ENCODE data around the gene CD99. TPM values are rescaled to one million over a fixed set of nuclear protein-coding genes. Genes with fewer than 3 reads are reported as not detected.

Gene CD99, protein sequence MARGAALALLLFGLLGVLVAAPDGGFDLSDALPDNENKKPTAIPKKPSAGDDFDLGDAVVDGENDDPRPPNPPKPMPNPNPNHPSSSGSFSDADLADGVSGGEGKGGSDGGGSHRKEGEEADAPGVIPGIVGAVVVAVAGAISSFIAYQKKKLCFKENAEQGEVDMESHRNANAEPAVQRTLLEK
- total RNA-seq (2021; fragmentation: NEBNext Ultra II Directional; extraction: Animal tissue kit (Norgen Biotek cat#: 25700)) = 100 to 1,000 TPM; 526 to 610 (median 584) TPM
- long read RNA-seq, transcript CD99-205 (10 exons, 1,291 nt) = major isoform, 695 of 858 reads
- long read RNA-seq, transcript CD99-208 (9 exons, 842 nt) = minor isoform, 7 of 858 reads
- long read RNA-seq, transcript CD99-204 (9 exons, 892 nt) = minor isoform, 10 of 858 reads
- long read RNA-seq, transcript CD99-212 (10 exons, 1,089 nt) = minor isoform, 58 of 858 reads
- long read RNA-seq, partial matches to known transcripts = 49 of 858 reads
- long read RNA-seq, other reads (novel, unspliced or antisense) = 36 of 858 reads

DNA sequence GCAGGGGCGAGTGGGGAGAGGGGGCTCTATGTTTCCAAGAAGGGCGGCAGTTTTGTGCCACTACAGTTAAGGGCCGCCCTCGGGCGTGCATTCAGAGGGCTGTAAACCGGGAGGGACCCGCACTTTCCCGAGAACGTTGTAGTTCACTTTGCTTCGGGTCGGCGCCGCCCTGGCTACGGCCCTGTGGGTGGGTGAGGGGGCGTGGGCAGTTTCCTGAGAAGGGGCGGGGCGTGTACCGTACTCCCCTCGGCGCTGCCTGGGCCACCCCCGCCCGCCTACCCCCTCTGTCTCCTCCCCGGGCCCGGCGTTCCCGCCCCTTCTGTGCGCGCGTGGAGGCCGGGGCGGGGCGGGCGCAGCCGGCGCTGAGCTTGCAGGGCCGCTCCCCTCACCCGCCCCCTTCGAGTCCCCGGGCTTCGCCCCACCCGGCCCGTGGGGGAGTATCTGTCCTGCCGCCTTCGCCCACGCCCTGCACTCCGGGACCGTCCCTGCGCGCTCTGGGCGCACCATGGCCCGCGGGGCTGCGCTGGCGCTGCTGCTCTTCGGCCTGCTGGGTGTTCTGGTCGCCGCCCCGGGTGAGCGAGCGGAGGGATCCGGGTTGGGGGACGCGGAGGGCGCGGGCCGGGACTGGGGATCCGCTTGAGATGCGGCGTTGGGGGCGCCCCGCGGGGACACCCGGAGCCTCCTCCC, at the start of gene CD99:
CD99 (plus strand) TSS at position 440 of the 687 bp plus-strand sequence; CDS start at position 506, 66 bp downstream.
- peaks cover 36% of the 10 kb centered on the region for H3K4me1 Mint-ChIP-seq (ENCODE audit: low read depth)
- H3K4me3 Mint-ChIP-seq = peak within 1 kb of the TSS; percentile 99
- peaks cover 33% of the 10 kb centered on the region for H3K36me3 Mint-ChIP-seq (ENCODE audit: low read depth)
- peak; percentile 67 for DNase-seq
- TF ChIP-seq, protein P1, sequence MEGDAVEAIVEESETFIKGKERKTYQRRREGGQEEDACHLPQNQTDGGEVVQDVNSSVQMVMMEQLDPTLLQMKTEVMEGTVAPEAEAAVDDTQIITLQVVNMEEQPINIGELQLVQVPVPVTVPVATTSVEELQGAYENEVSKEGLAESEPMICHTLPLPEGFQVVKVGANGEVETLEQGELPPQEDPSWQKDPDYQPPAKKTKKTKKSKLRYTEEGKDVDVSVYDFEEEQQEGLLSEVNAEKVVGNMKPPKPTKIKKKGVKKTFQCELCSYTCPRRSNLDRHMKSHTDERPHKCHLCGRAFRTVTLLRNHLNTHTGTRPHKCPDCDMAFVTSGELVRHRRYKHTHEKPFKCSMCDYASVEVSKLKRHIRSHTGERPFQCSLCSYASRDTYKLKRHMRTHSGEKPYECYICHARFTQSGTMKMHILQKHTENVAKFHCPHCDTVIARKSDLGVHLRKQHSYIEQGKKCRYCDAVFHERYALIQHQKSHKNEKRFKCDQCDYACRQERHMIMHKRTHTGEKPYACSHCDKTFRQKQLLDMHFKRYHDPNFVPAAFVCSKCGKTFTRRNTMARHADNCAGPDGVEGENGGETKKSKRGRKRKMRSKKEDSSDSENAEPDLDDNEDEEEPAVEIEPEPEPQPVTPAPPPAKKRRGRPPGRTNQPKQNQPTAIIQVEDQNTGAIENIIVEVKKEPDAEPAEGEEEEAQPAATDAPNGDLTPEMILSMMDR (IDR thresholded peaks at IDR 0.05) = 0 out of 2 replicates have a peak, but pooled peaks have one; percentile 24
- H3K9me3 Mint-ChIP-seq = no peaks in the 10 kb centered on the region
- H3K27ac Mint-ChIP-seq = peak within 1 kb of the TSS; percentile 97
- H3K27me3 Mint-ChIP-seq (ENCODE audit: insufficient read depth) = peaks cover 4% of the 10 kb centered on the region

DNA sequence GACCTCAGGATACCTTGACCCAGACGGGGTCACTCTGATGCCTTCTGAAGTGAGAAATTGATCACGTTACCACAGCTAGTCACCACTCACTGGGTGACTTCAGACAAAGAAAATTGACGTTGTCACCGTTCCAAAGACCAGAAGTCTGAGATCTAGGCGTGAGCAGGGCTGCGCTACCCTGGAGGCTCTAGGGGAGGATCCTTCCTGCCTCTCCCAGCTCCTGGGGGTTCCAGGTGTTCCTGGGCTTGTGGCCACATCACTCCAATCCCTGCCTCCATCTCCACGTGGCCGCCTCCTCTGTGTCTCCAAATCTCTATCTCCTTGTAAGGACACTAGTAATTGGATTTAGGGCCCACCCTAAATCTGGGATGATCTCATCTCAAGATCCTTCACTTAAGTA, 48.9 kb upstream of the CD99 start:
- Mint-ChIP-seq H3K27ac (no peak overlapping the region), H3K9me3 (no peaks in the 10 kb centered on the region), H3K36me3 (ENCODE audit: low read depth) (peaks cover 13% of the 10 kb centered on the region), H3K27me3 (ENCODE audit: insufficient read depth) (no peaks in the 10 kb centered on the region), H3K4me1 (ENCODE audit: low read depth) (no peaks in the 10 kb centered on the region), H3K4me3 (no peak overlapping the region)
- no peak for DNase-seq
- TF ChIP-seq, protein P1 (IDR thresholded peaks at IDR 0.05) = no peak

DNA sequence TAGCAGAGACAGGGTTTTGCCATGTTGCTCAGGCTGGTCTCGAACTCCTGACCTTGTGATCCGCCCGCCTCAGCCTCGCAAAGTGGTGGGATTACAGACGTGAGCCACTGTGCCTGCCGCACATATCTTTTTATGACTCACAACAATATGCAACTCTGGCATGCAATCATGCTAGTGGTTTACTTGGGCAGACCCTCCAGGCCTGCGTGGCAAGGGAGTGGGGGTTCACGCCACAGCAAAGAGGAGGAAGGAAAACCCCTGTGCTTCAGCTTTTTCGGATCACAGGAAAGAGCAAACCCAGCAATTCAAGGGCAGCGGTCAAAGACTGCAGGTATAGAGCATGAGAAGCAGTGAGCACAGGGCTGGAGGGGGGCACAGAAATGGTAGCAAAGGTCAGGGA, 48.3 kb upstream of the CD99 start:
- no peaks in the 10 kb centered on the region for H3K9me3 Mint-ChIP-seq
- no peak overlapping the region; the same call in 1 of the 2 replicates for H3K27ac Mint-ChIP-seq
- no peaks in the 10 kb centered on the region for H3K27me3 Mint-ChIP-seq (ENCODE audit: insufficient read depth)
- peaks cover 13% of the 10 kb centered on the region for H3K36me3 Mint-ChIP-seq (ENCODE audit: low read depth)
- H3K4me3 Mint-ChIP-seq = no peak overlapping the region
- TF ChIP-seq, protein P1 (IDR thresholded peaks at IDR 0.05) = no peak
- H3K4me1 Mint-ChIP-seq (ENCODE audit: low read depth) = no peaks in the 10 kb centered on the region
- DNase-seq = no peak

DNA sequence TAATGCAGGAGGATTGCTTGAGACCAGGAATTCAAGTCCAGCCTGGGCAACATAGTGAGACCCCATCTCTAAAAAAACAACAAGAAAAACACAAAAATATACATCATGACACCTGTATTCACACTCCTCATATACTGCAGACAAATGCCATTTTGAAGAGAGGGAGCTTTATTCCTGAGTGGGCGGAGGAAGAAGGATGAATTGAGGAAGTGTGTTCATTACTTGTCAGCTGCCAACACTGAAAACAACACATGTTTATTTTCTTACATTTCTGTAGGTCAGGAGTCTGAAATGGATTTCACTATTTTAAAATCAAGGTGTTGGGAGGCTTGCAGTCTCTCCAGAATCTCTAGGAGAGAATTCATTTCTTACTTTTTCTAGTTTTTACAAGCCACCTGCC, 47.2 kb upstream of the CD99 start:
- no peaks in the 10 kb centered on the region for H3K9me3 Mint-ChIP-seq
- H3K36me3 Mint-ChIP-seq (ENCODE audit: low read depth) = peaks cover 13% of the 10 kb centered on the region
- no peak overlapping the region for H3K27ac Mint-ChIP-seq
- TF ChIP-seq, protein P1 (IDR thresholded peaks at IDR 0.05) = no peak
- H3K4me1 Mint-ChIP-seq (ENCODE audit: low read depth) = no peaks in the 10 kb centered on the region
- H3K4me3 Mint-ChIP-seq = no peak overlapping the region
- DNase-seq = no peak
- no peaks in the 10 kb centered on the region for H3K27me3 Mint-ChIP-seq (ENCODE audit: insufficient read depth)

DNA sequence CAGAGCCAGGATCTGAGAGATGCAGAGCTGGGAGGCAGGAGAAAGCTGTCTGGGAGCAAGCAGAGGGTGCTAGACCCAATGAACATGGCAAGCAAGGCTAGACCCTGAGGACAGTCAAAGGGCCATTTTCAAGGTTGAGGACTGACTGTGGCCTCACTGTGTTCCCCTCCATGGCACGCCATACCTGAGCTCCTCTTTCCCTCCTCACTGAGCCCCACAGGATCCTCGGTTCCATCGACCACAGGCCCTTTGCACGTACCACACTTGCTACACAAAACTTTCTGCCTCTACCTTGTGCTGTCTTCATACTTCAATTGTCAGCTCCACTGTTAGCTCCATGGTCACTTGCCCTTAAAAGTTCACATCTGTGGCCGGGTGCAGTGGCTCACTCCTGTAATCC, 45.5 kb upstream of the CD99 start:
- peaks cover 5% of the 10 kb centered on the region; the same call in 1 of the 2 replicates for H3K36me3 Mint-ChIP-seq (ENCODE audit: low read depth)
- no peaks in the 10 kb centered on the region; the same call in 1 of the 2 replicates for H3K27me3 Mint-ChIP-seq (ENCODE audit: insufficient read depth)
- H3K27ac Mint-ChIP-seq = no peak overlapping the region
- no peak for DNase-seq
- no peaks in the 10 kb centered on the region for H3K4me1 Mint-ChIP-seq (ENCODE audit: low read depth)
- H3K9me3 Mint-ChIP-seq = no peaks in the 10 kb centered on the region
- H3K4me3 Mint-ChIP-seq = no peak overlapping the region
- TF ChIP-seq, protein P1 (IDR thresholded peaks at IDR 0.05) = no peak

Data from HFFc6 (cell line).